Spleen (tissue), 11 donors: ENCODE data around the gene COL4A3. TPM values are rescaled to one million over a fixed set of nuclear protein-coding genes. Genes with fewer than 3 reads are reported as not detected.
A peak's percentile ranks its signal among the peaks of the same experiment; 100 is the strongest.

Source experiments
- DNase-seq: peaks from one replicate; pipeline ENCODE4 v3.0.0-alpha.2; 2020
- H3K27ac ChIP-seq, 8 donors: fragments of 200-600 bp; sonication (generic) in 7 of 8; 1 replicate in 4 of 8; 2 replicates in 4 of 8; pipeline versions ENCODE4 v1.5.0 to v1.8.0; 2016 to 2021; ENCODE audit warnings: inconsistent platforms in 4 of 8, mild to moderate bottlenecking in 4 of 8, moderate library complexity in 1 of 8
- H3K27me3 ChIP-seq, 7 donors: fragments of 200-600 bp; sonication (generic) in 6 of 7; replicated peaks in 1 of 7; 1 replicate in 4 of 7; 2 replicates in 3 of 7; pipeline versions ENCODE4 v1.5.0 to v1.8.0; 2016 to 2021; ENCODE audit warnings: inconsistent platforms in 3 of 7, mild to moderate bottlenecking in 1 of 7
- H3K36me3 ChIP-seq, 6 donors: fragments of 200-600 bp; sonication (generic) in 5 of 6; 1 replicate in 4 of 6; 2 replicates in 2 of 6; pipeline versions ENCODE4 v1.5.0 to v1.8.0; 2016 to 2021; ENCODE audit warnings: inconsistent platforms in 2 of 6
- H3K4me1 ChIP-seq, 6 donors: fragments of 200-600 bp; sonication (generic) in 5 of 6; 1 replicate in 3 of 6; 2 replicates in 3 of 6; pipeline versions ENCODE4 v1.5.0 to v1.8.0; 2016 to 2021; ENCODE audit warnings: inconsistent platforms in 3 of 6
- H3K4me3 ChIP-seq, 8 donors: fragments of 200-600 bp; sonication (generic) in 7 of 8; 1 replicate in 4 of 8; 2 replicates in 4 of 8; pipeline versions ENCODE4 v1.5.0 to v1.8.0; 2016 to 2021; ENCODE audit warnings: inconsistent platforms in 4 of 8, mild to moderate bottlenecking in 4 of 8, moderate library complexity in 2 of 8
- H3K9me3 ChIP-seq, 8 donors: fragments of 200-600 bp; sonication (generic) in 7 of 8; 1 replicate in 4 of 8; 2 replicates in 4 of 8; pipeline versions ENCODE4 v1.5.0 to v1.8.0; 2016 to 2021; ENCODE audit warnings: inconsistent platforms in 4 of 8
- CTCF ChIP-seq, 11 experiments: fragments of 200-600 bp in 7 of 11; fragments of 450-650 bp in 4 of 11; sonication (generic) in 4 of 11; IDR thresholded peaks in 8 of 11; conservative IDR thresholded peaks in 3 of 11; 1 replicate in 7 of 11; 2 replicates in 4 of 11; pipeline versions ENCODE4 v1.4.0 to v1.8.0; 2016 to 2021; ENCODE audit warnings: antibody characterized with exemption in 11 of 11, inconsistent platforms in 4 of 11, mild to moderate bottlenecking in 1 of 11
- POLR2A ChIP-seq, 3 donors: fragments of 450-650 bp; IDR thresholded peaks; one replicate each; pipeline ENCODE4 v1.5.1; 2017; ENCODE audit warnings: antibody characterized with exemption in 3 of 3, mild to moderate bottlenecking in 1 of 3
- POLR2AphosphoS5 ChIP-seq, 3 donors: sonication (generic); formaldehyde crosslinking; IDR thresholded peaks; one replicate each; pipeline ENCODE4 v1.5.1; 2017; ENCODE audit warnings: antibody characterized with exemption in 3 of 3
- WGBS, 5 donors: extraction: QIAGEN DNeasy Blood & Tissue Kit in 3 of 5; methylation state at CpG; one replicate each; pipeline versions ENCODE4 v1.1.5 to v1.1.7; 2013 to 2018; 5-methylcytosine and 5-hydroxymethylcytosine counted together
- intact Hi-C: fragments of 100-400 bp; cut with DNase I; formaldehyde crosslinking; loops from one replicate; pipeline ENCODE4 v1.15.0; 2023; ENCODE audit warnings: low total_unique reads
- polyA plus RNA-seq, 3 donors: library from polyadenylated mRNA; stranded (reverse); fragments of 200-250 nt; gene quantifications; one replicate each; pipeline ENCODE4 v1.2.1, GENCODE V29; 2013
- total RNA-seq, 7 donors: library from RNA; depleted of rRNA in 3 of 7; stranded (reverse); fragments of >200 nt in 3 of 7; fragmentation: NEBNext Ultra II Directional in 4 of 7; extraction: Animal tissue kit (Norgen Biotek cat#: 25700) in 4 of 7; gene quantifications; one replicate each; pipeline versions ENCODE4 v1.1.0 to v1.2.1, GENCODE V29; 2016 to 2021
- donor health status: healthy with polysubstance abuse.
- donor health status: DM: no; HTN: no; CAD: no; lungs with moderate emphysema.
- donor health status: DM: no; HTN: no; CAD: no.
- donor health status: Bipolar disorder and iron deficiency.
- donor health status: healthy.
- donor health status: DM: no; HTN: no; CAD: no.
- donor health status: DM: yes; HTN: yes; CAD: no.

COL4A3 gene
- total and polyA plus RNA-seq, 10 donors = 6.1 to 38.5 (median 23.2) TPM

GRCh38 chr2:227335713-227336112, 171.3 kb downstream of the COL4A3 start:
- intact Hi-C loops = no loop called here
- no peak for DNase-seq
- peaks cover 0 to 93% (median 36%) of the 10 kb centered on the region in 6 donors for H3K36me3 ChIP-seq
- 78 to 100% (median 88%) methylated on average over 1 of the region's 1 CpG for WGBS, 5 donors
- H3K9me3 ChIP-seq = no peaks in the 10 kb centered on the region
- H3K27ac ChIP-seq = peak overlapping the region in 2 of 8 donors; percentile 5 to 19
- H3K27me3 ChIP-seq = no peaks in the 10 kb centered on the region
- H3K4me3 ChIP-seq = no peak overlapping the region
- no peak for TF ChIP-seq POLR2AphosphoS5 (IDR thresholded peaks at IDR 0.05)
- TF ChIP-seq POLR2A (IDR thresholded peaks at IDR 0.05) = no peak
- TF ChIP-seq CTCF (IDR thresholded peaks at IDR 0.05 in 8 of 11, conservative IDR thresholded peaks at IDR 0.05 in 3 of 11) = no peak
- H3K4me1 ChIP-seq = peaks cover 0 to 9% (median 0%) of the 10 kb centered on the region in 6 donors

- Histone ChIP-seq H3K27me3 (no peaks in the 10 kb centered on the region), H3K36me3 (peaks cover 0 to 92% (median 35%) of the 10 kb centered on the region in 6 donors), H3K9me3 (no peaks in the 10 kb centered on the region), H3K4me1 (peaks cover 0 to 9% (median 0%) of the 10 kb centered on the region in 6 donors), H3K27ac (no peak overlapping the region), H3K4me3 (no peak overlapping the region)
- intact Hi-C loops = no loop called here
- DNase-seq = no peak
- WGBS, 5 donors = 70 to 92% (median 85%) methylated on average over 2 of the region's 2 CpGs
- TF ChIP-seq CTCF (IDR thresholded peaks at IDR 0.05 in 8 of 11, conservative IDR thresholded peaks at IDR 0.05 in 3 of 11) (no peak), POLR2AphosphoS5 (IDR thresholded peaks at IDR 0.05) (no peak), POLR2A (IDR thresholded peaks at IDR 0.05) (no peak)
Observed at GRCh38 chr2:227337442-227337841, 173.0 kb downstream of the COL4A3 start.

GRCh38 chr2:227339098-227339599, 174.7 kb downstream of the COL4A3 start:
- Histone ChIP-seq H3K27me3 (no peaks in the 10 kb centered on the region), H3K36me3 (peaks cover 0 to 91% (median 32%) of the 10 kb centered on the region in 6 donors), H3K27ac (no peak overlapping the region), H3K4me1 (peaks cover 0 to 9% (median 0%) of the 10 kb centered on the region in 6 donors), H3K9me3 (no peaks in the 10 kb centered on the region), H3K4me3 (no peak overlapping the region)
- TF ChIP-seq POLR2A (IDR thresholded peaks at IDR 0.05) (no peak), POLR2AphosphoS5 (IDR thresholded peaks at IDR 0.05) (no peak), CTCF (IDR thresholded peaks at IDR 0.05 in 8 of 11, conservative IDR thresholded peaks at IDR 0.05 in 3 of 11) (no peak)
- intact Hi-C loops = no loop called here
- WGBS, 5 donors = 92 to 98% (median 95%) methylated on average over 2 of the region's 2 CpGs
- DNase-seq = no peak

GRCh38 chr2:227340106-227340505, 175.7 kb downstream of the COL4A3 start:
- TF ChIP-seq POLR2A (IDR thresholded peaks at IDR 0.05) (no peak), POLR2AphosphoS5 (IDR thresholded peaks at IDR 0.05) (no peak), CTCF (IDR thresholded peaks at IDR 0.05 in 8 of 11, conservative IDR thresholded peaks at IDR 0.05 in 3 of 11) (no peak)
- Histone ChIP-seq H3K36me3 (peaks cover 0 to 84% (median 28%) of the 10 kb centered on the region in 6 donors), H3K27ac (no peak overlapping the region), H3K4me1 (peaks cover 0 to 9% (median 0%) of the 10 kb centered on the region in 6 donors), H3K27me3 (no peaks in the 10 kb centered on the region), H3K9me3 (no peaks in the 10 kb centered on the region), H3K4me3 (no peak overlapping the region)
- WGBS, 5 donors = 79 to 82% (median 80%) methylated on average over 6 of the region's 6 CpGs
- no peak for DNase-seq
- intact Hi-C loops = no loop called here
